Testis (tissue), 3 donors: Measurements from ENCODE around the gene LRRC4C. TPM values are rescaled to one million over a fixed set of nuclear protein-coding genes. Genes with fewer than 3 reads are reported as not detected.

Experiments used
- DNase-seq: peaks from one replicate; pipeline ENCODE4 v3.0.0-alpha.2; 2019
- H3K27ac ChIP-seq, 2 donors: fragments of 200-600 bp; sonication (generic); one replicate each; pipeline ENCODE4 v1.5.1; 2019
- H3K27me3 ChIP-seq: fragments of 200-600 bp; sonication (generic); one replicate; pipeline ENCODE4 v1.5.1; 2019
- H3K36me3 ChIP-seq: fragments of 200-600 bp; sonication (generic); one replicate; pipeline ENCODE4 v1.5.1; 2017; ENCODE audit warnings: low read depth; ENCODE audit errors: missing control alignments
- H3K4me1 ChIP-seq: fragments of 200-600 bp; sonication (generic); one replicate; pipeline ENCODE4 v1.5.1; 2019
- H3K4me3 ChIP-seq, 2 donors: fragments of 200-600 bp; sonication (generic); one replicate each; pipeline ENCODE4 v1.5.1; 2017 to 2019
- H3K9me3 ChIP-seq: fragments of 200-600 bp; sonication (generic); one replicate; pipeline ENCODE4 v1.5.1; 2017
- POLR2A ChIP-seq: fragments of 450-650 bp; IDR thresholded peaks from one replicate; pipeline ENCODE4 v1.6.1; 2017; ENCODE audit warnings: antibody characterized with exemption, mild to moderate bottlenecking, moderate library complexity
- WGBS, 2 donors: methylation state at CpG; one replicate each; pipeline ENCODE4 v1.1.5; 2018; 5-methylcytosine and 5-hydroxymethylcytosine counted together
- intact Hi-C: fragments of 100-400 bp; cut with DNase I; formaldehyde crosslinking; loops from one replicate; pipeline ENCODE4 v1.15.1; 2023; ENCODE audit warnings: low total_unique reads
- polyA plus RNA-seq: library from polyadenylated mRNA; stranded (reverse); fragments of 350-450 nt; fragmentation: Illumina TruSeq; extraction: RNeasy Lipid Tissue Mini Kit (QIAGEN cat#74804); gene quantifications from one replicate; pipeline ENCODE4 v1.2.3, GENCODE V29; 2014; ENCODE audit warnings: low read depth, low replicate concordance; ENCODE audit not compliant: insufficient read depth
- total RNA-seq, 2 donors: library from RNA; depleted of rRNA; stranded (reverse); fragments of >200 nt; gene quantifications; one replicate each; pipeline ENCODE4 v1.2.3, GENCODE V29; 2016
- TF ChIP-seq, protein P1 (sequence below), 3 experiments: fragments of 450-650 bp in 2 of 3; fragments of 200-600 bp in 1 of 3; sonication (generic) in 1 of 3; IDR thresholded peaks; one replicate each; pipeline ENCODE4 v1.5.1; 2016 to 2019; ENCODE audit warnings: antibody characterized with exemption in 3 of 3, mild to moderate bottlenecking in 2 of 3, moderate library complexity in 1 of 3

LRRC4C gene
- total and polyA plus RNA-seq, 3 donors from 2014 or later, result 0.16 to 0.56 (median 0.45) TPM

DNA sequence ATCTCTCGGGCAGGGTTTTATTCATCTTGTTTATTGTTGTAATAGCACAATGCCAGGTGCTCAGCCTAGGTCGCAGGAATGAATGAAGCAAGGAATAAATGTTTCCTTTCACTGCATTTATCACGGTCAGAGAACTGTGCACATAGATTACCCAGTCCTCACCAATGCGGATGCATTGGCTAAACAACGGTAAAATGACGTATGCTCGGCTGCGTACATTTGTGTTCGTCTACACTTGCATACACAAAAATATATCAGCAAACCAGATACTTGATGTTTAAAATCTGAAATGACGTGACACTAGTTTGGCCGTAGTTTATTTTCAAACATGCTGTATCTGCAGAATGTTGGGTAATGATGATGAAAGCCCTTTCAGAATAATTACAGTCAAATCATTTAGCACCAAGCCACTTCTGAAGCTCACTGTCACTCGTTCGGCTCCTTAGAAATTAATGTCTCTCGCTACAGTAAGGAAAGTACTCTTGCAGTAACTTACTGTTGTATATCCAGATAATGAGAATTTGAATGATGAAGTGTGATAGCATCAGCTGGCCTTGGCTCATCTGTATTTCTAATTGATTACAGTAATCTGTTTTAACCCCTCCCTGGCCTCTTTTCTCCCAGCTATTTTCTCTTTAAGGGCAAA is 268.9 kb downstream of the LRRC4C start:
- H3K27me3 ChIP-seq, result no peaks in the 10 kb centered on the region
- no peak for DNase-seq
- intact Hi-C loops, result no loop called here
- H3K9me3 ChIP-seq, result no peaks in the 10 kb centered on the region
- no peak overlapping the region for H3K27ac ChIP-seq
- H3K4me1 ChIP-seq, result no peaks in the 10 kb centered on the region
- no peaks in the 10 kb centered on the region for H3K36me3 ChIP-seq
- H3K4me3 ChIP-seq, result no peak overlapping the region
- WGBS, 2 donors, result 71 to 81% methylated on average over 14 of the region's 14 CpGs
- TF ChIP-seq, protein P1, sequence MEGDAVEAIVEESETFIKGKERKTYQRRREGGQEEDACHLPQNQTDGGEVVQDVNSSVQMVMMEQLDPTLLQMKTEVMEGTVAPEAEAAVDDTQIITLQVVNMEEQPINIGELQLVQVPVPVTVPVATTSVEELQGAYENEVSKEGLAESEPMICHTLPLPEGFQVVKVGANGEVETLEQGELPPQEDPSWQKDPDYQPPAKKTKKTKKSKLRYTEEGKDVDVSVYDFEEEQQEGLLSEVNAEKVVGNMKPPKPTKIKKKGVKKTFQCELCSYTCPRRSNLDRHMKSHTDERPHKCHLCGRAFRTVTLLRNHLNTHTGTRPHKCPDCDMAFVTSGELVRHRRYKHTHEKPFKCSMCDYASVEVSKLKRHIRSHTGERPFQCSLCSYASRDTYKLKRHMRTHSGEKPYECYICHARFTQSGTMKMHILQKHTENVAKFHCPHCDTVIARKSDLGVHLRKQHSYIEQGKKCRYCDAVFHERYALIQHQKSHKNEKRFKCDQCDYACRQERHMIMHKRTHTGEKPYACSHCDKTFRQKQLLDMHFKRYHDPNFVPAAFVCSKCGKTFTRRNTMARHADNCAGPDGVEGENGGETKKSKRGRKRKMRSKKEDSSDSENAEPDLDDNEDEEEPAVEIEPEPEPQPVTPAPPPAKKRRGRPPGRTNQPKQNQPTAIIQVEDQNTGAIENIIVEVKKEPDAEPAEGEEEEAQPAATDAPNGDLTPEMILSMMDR (IDR thresholded peaks at IDR 0.05), result no peak
- TF ChIP-seq POLR2A, result no peak

DNA sequence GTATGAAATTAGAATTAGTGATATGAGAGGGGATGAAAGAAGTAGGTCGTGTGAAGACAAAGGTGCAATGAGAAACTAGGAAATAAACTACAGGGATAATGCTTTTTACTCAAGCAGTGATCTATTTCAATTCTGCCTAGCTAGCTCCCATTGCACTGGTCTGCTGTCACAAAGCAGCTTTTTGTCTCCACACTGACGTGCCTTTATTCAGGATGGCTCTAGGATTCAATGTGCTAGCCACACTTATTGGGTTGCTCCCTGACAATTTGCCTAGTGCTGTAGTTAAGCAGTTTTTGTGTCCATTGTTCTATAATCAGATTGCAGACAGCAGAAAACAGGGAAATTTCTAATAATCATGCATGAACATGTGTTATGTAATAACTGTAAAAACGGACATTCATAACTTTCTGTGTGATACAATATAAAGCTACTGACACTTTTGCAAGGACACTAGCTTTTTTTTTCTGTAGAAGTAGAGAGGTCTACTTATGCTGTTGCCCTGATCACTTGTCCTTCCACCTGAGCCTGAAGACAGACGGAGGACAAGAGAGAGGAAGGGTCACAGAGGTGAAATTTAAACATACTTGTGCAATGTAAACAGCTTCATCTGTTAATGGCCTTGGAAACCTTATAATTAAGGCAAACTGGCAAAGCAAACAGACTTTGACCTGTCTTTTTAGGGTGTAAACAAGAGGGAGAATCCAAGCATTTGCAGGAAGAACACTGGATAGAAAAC is 269.6 kb downstream of the LRRC4C start:
- DNase-seq, result no peak
- Histone ChIP-seq H3K9me3 (no peaks in the 10 kb centered on the region), H3K4me3 (no peak overlapping the region), H3K36me3 (no peaks in the 10 kb centered on the region), H3K4me1 (no peaks in the 10 kb centered on the region), H3K27ac (no peak overlapping the region), H3K27me3 (no peaks in the 10 kb centered on the region)
- no peak for TF ChIP-seq POLR2A
- intact Hi-C loops, result no loop called here
- WGBS, 2 donors, result 64 to 66% methylated on average over 4 of the region's 4 CpGs

DNA sequence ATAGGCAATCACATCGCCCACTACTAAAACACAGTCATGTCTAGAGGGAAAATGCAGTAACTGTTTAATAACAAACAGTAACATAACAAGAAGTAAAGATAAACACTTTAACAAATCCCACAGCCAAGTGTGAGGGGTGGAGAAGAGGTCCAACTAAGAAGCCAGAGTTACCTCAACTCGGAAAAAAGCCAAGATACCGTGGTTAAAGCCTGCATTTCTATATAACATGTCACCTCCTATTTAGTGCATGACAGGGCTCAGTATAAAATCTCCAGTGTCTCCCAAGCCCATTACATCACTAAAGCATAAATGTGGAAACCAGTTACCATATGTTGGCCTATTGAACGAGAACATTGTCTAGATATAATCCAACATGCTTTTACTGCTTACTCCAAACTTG is 281.7 kb downstream of the LRRC4C start:
- Histone ChIP-seq H3K9me3 (no peaks in the 10 kb centered on the region), H3K27ac (no peak overlapping the region), H3K27me3 (no peaks in the 10 kb centered on the region), H3K36me3 (no peaks in the 10 kb centered on the region), H3K4me3 (no peak overlapping the region), H3K4me1 (no peaks in the 10 kb centered on the region)
- WGBS, 2 donors, result 92 to 96% methylated on average over 4 of the region's 4 CpGs
- no peak for TF ChIP-seq POLR2A
- TF ChIP-seq, protein P1 (IDR thresholded peaks at IDR 0.05), result no peak
- DNase-seq, result no peak
- intact Hi-C loops, result no loop called here

DNA sequence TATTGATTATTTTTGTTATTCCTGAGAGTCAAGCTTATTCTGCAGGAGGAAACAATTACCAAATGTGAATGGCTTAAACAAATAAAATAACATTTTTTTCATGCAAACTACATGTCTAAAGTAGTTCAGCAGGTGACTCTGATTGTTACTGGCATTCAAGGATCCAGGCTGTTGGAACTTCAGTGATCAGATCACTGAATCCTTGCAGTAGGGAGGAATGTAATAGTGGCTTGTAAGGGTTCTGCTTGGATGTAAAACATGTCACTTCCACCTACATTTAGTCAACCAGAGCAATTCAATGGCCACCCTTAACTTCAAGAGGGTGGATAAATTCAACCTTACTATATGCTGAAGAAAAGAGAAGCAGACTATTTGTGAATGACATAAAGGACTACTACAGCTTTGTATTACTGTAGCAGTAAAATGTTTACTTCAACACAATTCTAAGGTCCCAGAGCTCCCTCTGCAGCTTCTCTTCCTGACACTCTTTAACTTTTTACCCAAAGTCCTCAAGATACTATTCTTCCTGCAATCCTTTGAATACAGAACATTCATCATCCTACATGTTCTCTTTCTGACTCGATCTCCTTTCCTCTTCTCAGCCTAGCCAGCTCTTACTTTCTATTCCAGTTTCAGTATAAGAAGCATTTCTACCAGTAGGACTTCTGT is 284.0 kb downstream of the LRRC4C start:
- Histone ChIP-seq H3K27me3 (no peaks in the 10 kb centered on the region), H3K4me3 (no peak overlapping the region), H3K36me3 (no peaks in the 10 kb centered on the region), H3K4me1 (no peaks in the 10 kb centered on the region), H3K9me3 (no peaks in the 10 kb centered on the region), H3K27ac (no peak overlapping the region)
- intact Hi-C loops, result no loop called here
- DNase-seq, result no peak
- no peak for TF ChIP-seq POLR2A
- TF ChIP-seq, protein P1 (IDR thresholded peaks at IDR 0.05), result no peak
- 68 to 69% methylated on average over 1 of the region's 1 CpG for WGBS, 2 donors

DNA sequence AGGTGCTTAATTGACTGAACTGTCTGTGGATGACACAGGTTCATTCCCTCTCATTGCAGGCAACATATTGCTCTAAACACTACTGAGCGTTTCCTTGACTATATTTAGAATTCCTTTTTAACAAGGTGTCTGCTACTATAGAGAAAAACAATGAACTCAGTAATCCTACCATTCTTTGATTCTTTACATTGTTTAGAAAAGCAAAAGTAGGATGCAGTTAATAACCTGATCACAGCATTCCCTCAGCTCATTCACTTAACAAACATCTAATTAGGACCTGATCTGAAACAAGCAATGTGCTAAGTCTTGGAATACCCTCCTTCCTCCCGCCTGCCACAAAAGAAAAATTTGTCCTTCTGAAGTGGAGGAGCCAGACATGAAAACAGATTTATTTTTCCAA is 313.1 kb downstream of the LRRC4C start:
- DNase-seq, result no peak
- Histone ChIP-seq H3K27me3 (no peaks in the 10 kb centered on the region), H3K4me3 (no peak overlapping the region), H3K36me3 (no peaks in the 10 kb centered on the region), H3K4me1 (no peaks in the 10 kb centered on the region), H3K27ac (no peak overlapping the region), H3K9me3 (no peaks in the 10 kb centered on the region)
- 38 to 44% methylated on average over 2 of the region's 2 CpGs for WGBS, 2 donors
- intact Hi-C loops, result no loop called here
- TF ChIP-seq POLR2A, result no peak
- TF ChIP-seq, protein P1 (IDR thresholded peaks at IDR 0.05), result no peak
